NCI-H82 treated with DMSO at 0.1 percent for 48 hours (cell line): ENCODE measurements around the gene HOXA3.

ENCODE experiments used
- DNase-seq: peaks from one replicate; lab custom pipeline; 2025; ENCODE audit not compliant: unreplicated experiment; lab: John Stamatoyannopoulos, UW

The HOXA3 gene

DNA sequence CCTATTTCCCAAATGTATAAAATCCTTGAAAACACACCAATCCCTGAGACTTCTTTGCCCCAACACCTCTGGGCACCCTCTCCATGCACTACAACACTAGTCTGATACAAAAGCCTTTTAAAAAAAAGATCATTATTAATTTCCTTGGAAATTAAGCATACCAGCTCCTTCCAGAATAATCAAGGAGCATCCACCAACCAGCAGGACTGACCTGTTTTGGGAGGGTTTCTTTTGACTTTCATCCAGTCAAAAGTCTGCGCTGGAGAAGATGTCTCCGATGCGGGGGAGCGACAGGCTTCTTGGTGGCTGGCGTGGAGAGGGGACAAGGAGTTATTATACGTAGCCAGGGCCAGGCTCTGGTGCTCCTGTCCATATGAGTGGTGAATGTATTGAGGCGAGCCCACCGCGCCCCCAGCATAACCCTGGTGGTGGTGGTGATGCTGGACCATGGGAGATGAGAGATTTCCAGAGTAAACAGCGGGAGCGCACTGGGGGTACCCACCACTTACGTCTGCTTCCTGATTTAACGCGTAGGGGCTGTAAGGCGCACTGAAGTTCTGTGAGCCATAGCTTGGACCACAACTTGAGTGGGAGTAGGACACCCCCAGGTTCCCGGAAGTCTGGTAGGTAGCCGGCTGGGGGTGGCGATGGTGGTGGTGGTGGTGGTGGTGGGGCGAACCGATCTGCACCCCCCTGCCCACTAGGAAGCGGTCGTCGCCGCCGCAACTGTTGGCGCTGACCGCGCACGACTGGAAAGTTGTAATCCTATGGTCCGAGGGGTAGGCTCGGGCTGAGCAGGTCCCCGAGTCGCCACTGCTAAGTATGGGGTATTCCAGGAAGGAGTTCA, 57.1 kb downstream of the HOXA3 start:
- no peak for DNase-seq

- no peak for DNase-seq
Measured at GRCh38 chr7:27094304-27095049, 57.9 kb downstream of the HOXA3 start.

- DNase-seq = no peak
Measured at GRCh38 chr7:27093184-27093895, 59.0 kb downstream of the HOXA3 start.

DNA sequence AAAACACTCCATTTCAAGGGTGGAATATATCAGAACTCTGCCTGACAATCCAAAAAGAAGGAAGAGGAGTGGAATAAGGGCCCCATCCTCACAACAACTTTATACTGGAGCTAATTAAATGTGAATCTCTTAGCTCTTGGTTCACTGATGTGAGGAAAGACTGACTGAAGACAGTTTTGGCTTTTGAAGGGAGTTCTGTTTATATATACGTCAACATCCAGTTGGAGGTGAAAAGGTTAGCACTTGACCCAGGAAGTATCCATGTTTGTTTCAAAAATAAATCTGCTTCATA, 59.6 kb downstream of the HOXA3 start:
- no peak for DNase-seq

DNA sequence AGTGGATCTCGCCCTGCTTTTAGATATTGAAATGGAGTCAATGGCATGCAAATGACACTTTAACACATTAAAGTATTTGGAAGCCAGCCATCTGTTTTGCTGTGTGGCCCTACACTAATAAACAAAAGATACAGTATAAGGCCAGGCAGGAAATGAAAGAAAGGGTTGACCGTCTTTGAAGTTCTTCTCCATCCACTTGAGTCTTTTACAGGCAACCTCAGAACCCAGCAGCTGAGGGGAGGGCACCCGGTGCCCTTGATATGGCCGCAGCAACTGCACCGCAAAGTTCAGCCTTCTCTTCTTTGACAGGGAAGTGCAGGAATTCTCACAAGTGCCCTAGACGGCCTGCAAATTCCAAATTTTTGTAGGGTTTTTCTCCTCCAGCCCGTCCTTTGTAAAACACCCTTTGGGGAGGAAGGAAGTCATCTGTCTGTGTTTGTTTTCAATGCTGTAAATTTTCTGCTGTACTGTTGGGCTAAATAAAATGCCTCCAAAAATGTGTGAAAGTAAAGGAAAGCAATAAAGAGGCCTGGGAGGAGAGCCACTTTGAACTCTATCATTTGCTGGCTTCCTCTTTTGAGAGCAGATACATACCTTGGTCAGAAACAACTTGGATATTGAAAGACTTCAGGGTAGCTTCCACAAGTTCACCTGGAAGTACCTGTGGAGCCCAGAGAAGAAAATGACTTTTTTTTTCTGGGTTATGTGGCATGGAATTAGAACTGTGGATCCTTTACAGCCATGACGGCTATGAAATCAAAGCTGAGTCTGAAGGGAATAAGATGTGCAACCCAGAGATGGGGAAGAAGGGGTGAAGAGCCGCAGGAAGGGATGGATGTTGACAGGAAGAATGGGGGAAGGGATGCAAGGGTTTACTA, 60.2 kb downstream of the HOXA3 start:
- DNase-seq = no peak

GRCh38 chr7:27091105-27091504, 61.3 kb downstream of the HOXA3 start:
- DNase-seq = no peak

DNA sequence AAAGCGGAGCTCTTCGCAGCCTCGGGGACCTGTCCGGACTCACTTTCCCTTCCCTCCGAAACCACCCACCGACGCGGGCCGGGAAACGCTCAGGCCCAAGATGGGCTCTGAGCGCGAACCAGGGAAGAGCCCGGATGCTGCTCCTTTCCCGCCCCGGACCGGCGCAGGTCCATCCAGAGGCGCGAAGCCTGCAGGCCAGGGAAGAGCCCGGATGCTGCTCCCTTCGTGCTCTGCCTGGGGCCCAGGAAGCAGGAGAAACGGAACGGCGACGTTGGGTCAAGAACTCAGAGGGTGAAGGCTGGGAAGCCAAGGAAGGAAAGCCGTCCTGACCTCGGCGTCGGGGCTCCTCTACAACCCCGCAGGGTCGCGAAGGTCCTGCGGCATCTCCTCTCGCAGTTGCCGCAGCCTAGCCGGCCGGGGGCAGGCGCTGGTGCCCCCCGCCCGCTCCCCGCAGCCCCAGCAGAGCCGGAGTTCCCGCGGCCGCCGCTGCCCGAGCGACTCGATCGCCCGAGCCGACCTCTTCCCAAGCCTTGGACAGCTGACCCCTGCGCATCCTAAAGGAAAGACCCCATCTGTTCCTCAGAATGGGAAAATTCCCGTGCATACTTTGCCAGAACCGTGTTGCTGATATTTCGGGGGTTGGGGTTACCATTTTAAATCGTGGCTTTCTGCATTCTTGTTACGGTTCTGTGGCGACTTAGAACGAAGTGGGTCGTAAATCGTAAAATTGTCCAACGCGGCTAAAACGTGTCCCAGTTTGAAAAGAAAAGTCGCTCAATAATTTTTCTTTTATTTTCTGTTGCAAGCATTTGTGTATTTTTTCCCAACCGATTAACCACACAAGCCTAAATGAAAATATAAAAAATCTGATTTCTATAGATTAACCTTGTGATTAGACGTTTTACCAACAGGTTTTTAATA, 64.1 kb downstream of the HOXA3 start:
- DNase-seq = no peak

DNA sequence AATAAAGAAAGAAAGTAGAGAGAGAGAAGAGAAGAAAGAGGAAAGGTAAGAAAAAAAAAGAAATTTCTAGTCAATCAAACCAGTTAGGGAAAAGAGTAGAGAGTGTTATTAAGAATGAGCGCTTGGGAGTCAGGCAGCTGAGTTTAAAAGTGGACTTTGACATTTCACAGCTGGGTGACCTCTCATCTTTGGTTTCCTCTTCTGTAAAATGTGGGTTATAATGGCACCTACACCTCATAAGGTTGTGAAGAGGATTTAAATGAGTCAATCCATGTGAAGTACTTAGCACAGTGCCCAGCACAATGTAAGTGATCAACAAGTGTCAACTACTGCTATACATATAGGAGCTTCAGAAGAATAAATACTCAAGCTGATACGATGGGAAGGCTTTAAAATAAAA, 68.7 kb downstream of the HOXA3 start:
- DNase-seq = no peak

DNA sequence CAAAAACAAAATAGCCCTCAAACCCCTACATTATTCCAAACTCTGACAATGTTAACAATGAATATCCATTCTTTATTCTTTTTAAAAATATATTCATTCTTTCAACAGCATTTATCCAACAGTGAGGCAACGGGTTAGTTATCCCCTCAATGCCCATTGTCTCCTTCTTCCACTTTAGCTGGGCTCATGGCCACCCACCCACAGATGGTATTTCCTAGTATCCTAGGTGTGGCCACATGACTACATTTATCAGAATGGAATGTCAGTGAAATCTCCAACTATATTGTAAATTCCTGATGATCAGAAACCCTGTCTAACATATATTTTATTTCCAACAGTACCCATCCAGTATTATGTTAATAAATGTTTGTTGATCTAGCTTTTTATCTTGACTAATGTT, 70.2 kb downstream of the HOXA3 start:
- DNase-seq = no peak

DNA sequence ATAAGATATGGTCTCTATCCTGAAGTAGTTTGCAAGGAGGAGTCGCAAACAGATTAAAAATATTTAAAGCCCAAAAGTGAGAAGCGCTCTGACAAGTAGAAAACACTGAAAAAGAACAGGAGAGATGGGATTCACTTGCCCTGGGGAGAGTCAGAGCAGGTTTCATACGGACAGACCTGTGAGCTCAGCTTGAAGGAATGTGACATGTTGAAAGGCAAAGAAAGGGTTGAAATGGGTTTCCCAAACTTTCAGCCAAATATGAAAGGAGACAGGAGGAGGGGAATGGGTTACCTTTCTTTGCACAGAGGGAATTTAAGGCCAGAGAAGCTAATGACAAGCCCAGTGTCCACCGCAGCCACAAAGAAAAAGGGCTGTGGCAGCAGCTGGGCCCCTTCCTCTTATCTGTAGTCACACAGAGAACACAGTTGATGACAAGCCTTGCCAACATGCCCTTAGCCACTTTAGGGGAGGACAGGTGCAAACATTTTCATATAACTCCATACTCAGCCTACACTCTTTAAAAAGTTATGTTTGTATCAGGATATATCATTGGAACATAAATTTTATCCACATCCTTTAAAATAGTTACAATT, 71.4 kb downstream of the HOXA3 start:
- no peak for DNase-seq

- DNase-seq = no peak
Measured at GRCh38 chr7:27079234-27079975, 73.0 kb downstream of the HOXA3 start.

- DNase-seq = no peak
Measured at GRCh38 chr7:27078616-27079233, 73.7 kb downstream of the HOXA3 start.

DNA sequence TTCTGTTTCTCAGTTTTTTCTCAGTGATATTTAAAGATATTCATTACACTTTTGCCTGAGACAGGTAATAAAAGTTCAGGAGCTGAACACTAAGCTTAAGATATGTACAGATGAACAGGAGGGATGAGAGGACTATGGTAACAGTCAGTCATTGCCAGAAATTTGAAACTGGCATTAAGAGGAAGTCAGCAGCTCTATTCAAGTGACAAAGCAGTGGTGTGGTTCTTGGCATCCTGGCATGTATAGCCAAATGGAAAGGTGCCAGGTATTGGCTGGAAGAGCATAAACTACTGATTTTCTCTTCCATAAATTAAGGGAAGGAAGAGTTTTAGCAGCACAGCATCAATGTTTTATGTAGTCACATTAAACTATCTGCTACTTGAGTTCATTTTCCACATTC, 79.3 kb downstream of the HOXA3 start:
- DNase-seq = no peak

GRCh38 chr7:27071622-27072390, 80.6 kb downstream of the HOXA3 start:
- no peak for DNase-seq

GRCh38 chr7:27068259-27068658, 84.1 kb downstream of the HOXA3 start:
- no peak for DNase-seq

- no peak for DNase-seq
Measured at GRCh38 chr7:27066148-27066547, 86.2 kb downstream of the HOXA3 start.

- no peak for DNase-seq
Measured at GRCh38 chr7:27065709-27066108, 86.7 kb downstream of the HOXA3 start.

DNA sequence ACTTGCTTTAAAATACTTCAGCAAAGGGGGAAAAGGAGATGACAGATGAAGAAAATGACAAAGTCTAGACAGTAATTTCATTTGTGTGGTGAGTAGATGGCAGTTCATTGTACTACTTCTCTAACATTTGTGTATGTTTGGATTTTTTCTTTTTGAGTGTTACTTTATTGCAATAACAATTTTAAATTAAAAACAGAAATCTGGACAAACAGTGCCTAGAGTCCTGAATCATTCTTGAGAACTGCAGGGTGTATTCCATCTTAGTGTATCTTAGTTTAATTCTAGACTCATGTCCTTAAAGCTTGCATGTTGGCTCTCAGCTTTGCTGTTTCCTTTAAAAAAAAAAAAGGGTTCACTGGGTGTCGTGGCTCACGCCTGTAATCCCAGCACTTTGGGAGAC, 87.7 kb downstream of the HOXA3 start:
- no peak for DNase-seq
